HepG2 (cell line): ENCODE data around the gene MYL6. TPM values are rescaled to one million over a fixed set of nuclear protein-coding genes. Genes with fewer than 3 reads are reported as not detected.

Experiments
- AFF4 ChIP-seq: sonication (generic); formaldehyde crosslinking; IDR thresholded peaks from 2 replicates; pipeline ENCODE4 v1.4.0; 2020; ENCODE audit warnings: missing genetic modification reagents
- CBFB ChIP-seq: sonication (generic); formaldehyde crosslinking; IDR thresholded peaks from 2 replicates; pipeline ENCODE4 v1.4.0; 2020; ENCODE audit warnings: missing genetic modification reagents
- DZIP1 ChIP-seq: sonication (generic); formaldehyde crosslinking; IDR thresholded peaks from 2 replicates; pipeline ENCODE4 v1.5.0; 2020; ENCODE audit warnings: mild to moderate bottlenecking, missing genetic modification reagents
- GABPA ChIP-seq, 2 experiments: IDR thresholded peaks; 2 replicates each; pipeline ENCODE4 v1.6.1; 2011 to 2016; ENCODE audit warnings: low read depth in 2 of 2, low read length in 1 of 2, missing biosample characterization in 1 of 2, missing genetic modification characterization in 1 of 2
- IKZF5 ChIP-seq: IDR thresholded peaks from 2 replicates; pipeline ENCODE4 v1.6.1; 2018; ENCODE audit warnings: missing genetic modification reagents, mild to moderate bottlenecking, missing compliant biosample characterization
- KAT8 ChIP-seq: IDR thresholded peaks from 2 replicates; pipeline ENCODE4 v1.6.1; 2016; ENCODE audit warnings: missing genetic modification reagents, missing compliant biosample characterization
- MBNL3 ChIP-seq: fragments of 250-450 bp; sonication (Bioruptor Pico); conservative IDR thresholded peaks from 2 replicates; pipeline ENCODE4 v1.8.0; 2022; ENCODE audit warnings: mild to moderate bottlenecking, inconsistent platforms
- MED8 ChIP-seq: sonication (generic); formaldehyde crosslinking; IDR thresholded peaks from 2 replicates; pipeline ENCODE4 v1.8.1; 2023; ENCODE audit warnings: mild to moderate bottlenecking, missing genetic modification reagents; ENCODE audit not compliant: insufficient replicate concordance
- NR2F6 ChIP-seq, 2 experiments: IDR thresholded peaks; 2 replicates each; pipeline ENCODE4 v1.6.1; 2016; ENCODE audit warnings: antibody characterized with exemption in 1 of 2, mild to moderate bottlenecking in 1 of 2
- POLR2G ChIP-seq: fragments of 200-400 bp; formaldehyde crosslinking; IDR thresholded peaks from 2 replicates; pipeline ENCODE4 v1.6.1; 2018; ENCODE audit warnings: mild to moderate bottlenecking, low read depth, low read length, moderate library complexity
- RXRA ChIP-seq: sonication (generic); formaldehyde crosslinking; IDR thresholded peaks from 2 replicates; pipeline ENCODE4 v1.5.1; 2020; ENCODE audit warnings: missing genetic modification reagents
- SETDB1 ChIP-seq: sonication (generic); formaldehyde crosslinking; IDR thresholded peaks from 2 replicates; pipeline ENCODE4 v1.5.1; 2020; ENCODE audit warnings: missing genetic modification reagents, mild to moderate bottlenecking, borderline replicate concordance
- ZBTB21 ChIP-seq: sonication (generic); formaldehyde crosslinking; IDR thresholded peaks from 2 replicates; pipeline ENCODE4 v1.4.0; 2020; ENCODE audit warnings: missing genetic modification reagents
- ZBTB33 ChIP-seq: sonication (generic); formaldehyde crosslinking; IDR thresholded peaks from 2 replicates; pipeline ENCODE4 v1.4.0; 2020; ENCODE audit warnings: missing genetic modification reagents
- ZFYVE20 ChIP-seq: sonication (generic); formaldehyde crosslinking; IDR thresholded peaks from 2 replicates; pipeline ENCODE4 v1.8.0; 2023; ENCODE audit warnings: low read depth, mild to moderate bottlenecking, moderate library complexity, missing genetic modification reagents, borderline replicate concordance
- ZNF263 ChIP-seq: sonication (generic); formaldehyde crosslinking; IDR thresholded peaks from 2 replicates; pipeline ENCODE4 v1.4.0; 2020; ENCODE audit warnings: missing genetic modification reagents
- ZNF747 ChIP-seq: sonication (generic); formaldehyde crosslinking; IDR thresholded peaks from 2 replicates; pipeline ENCODE4 v1.8.1; 2023; ENCODE audit warnings: missing genetic modification reagents, mild to moderate bottlenecking, borderline replicate concordance
- polyA plus RNA-seq, 8 experiments: library from polyadenylated mRNA; depleted of rRNA in 3 of 8; stranded (reverse) in 7 of 8; unstranded in 1 of 8; fragments of >200 nt; fragmentation: Illumina TruSeq in 4 of 8; extraction: Trizol in 4 of 8; gene quantifications; 2 replicates each; pipeline versions ENCODE4 v1.2.1 to v1.2.3, GENCODE V29; 2011 to 2016; ENCODE audit warnings: low read depth in 4 of 8, missing spikeins in 1 of 8, mixed read lengths in 1 of 8; ENCODE audit not compliant: insufficient read depth in 1 of 8
- total RNA-seq, 5 experiments: library from RNA; depleted of rRNA; stranded (reverse); fragments of >200 nt; fragmentation: Illumina TruSeq; extraction: Trizol; gene quantifications; 2 replicates each; pipeline ENCODE4 v1.2.3, GENCODE V29; 2016; ENCODE audit warnings: low read depth in 1 of 5

Gene MYL6
- total and polyA plus RNA-seq, 2 of the 13 experiments (the other 11 are each of a cell fraction or from before 2014, with no cell fraction given): 1,127 to 1,192 TPM

GRCh38 chr12:56116267-56117081 is 41.7 kb upstream of the MYL6 start, which contains the start of gene RPL41 (continued):
- TF ChIP-seq ZBTB33 (CRISPR knock-in tag): no peak
- peak; percentile 76 for TF ChIP-seq ZBTB21 (CRISPR knock-in tag)
- TF ChIP-seq ZNF747 (CRISPR knock-in tag): 0 out of 2 replicates have a peak, but pooled peaks have one; percentile 59
- TF ChIP-seq AFF4 (CRISPR knock-in tag): peak; percentile 88
- TF ChIP-seq GABPA (IDR thresholded peaks at IDR 0.05; ENCODE audit: low read depth, low read length): peak; percentile 68
- peak; percentile 96 for TF ChIP-seq GABPA (CRISPR knock-in tag; IDR thresholded peaks at IDR 0.05; ENCODE audit: low read depth)
- 0 out of 2 replicates have a peak, but pooled peaks have one; percentile 44 for TF ChIP-seq RXRA (CRISPR knock-in tag)
- no peak for TF ChIP-seq DZIP1
- 0 out of 2 replicates have a peak, but pooled peaks have one; percentile 18 for TF ChIP-seq ZNF263 (CRISPR knock-in tag)
- peak; percentile 29; the same call in 1 of the 2 replicates for TF ChIP-seq NR2F6 (IDR thresholded peaks at IDR 0.05)
- TF ChIP-seq NR2F6 (CRISPR knock-in tag; IDR thresholded peaks at IDR 0.05): peak; percentile 33; the same call in 1 of the 2 replicates
- TF ChIP-seq ZFYVE20 (CRISPR knock-in tag): no peak
- peak; percentile 52; the same call in 1 of the 2 replicates for TF ChIP-seq CBFB
- peak; percentile 80 for TF ChIP-seq MED8 (CRISPR knock-in tag)
- TF ChIP-seq IKZF5 (CRISPR knock-in tag): peak; percentile 72; the same call in 1 of the 2 replicates
- TF ChIP-seq POLR2G: peak; percentile 100
- peak; percentile 86 for TF ChIP-seq KAT8 (CRISPR knock-in tag)
- no peak for TF ChIP-seq MBNL3 (CRISPR knock-in tag)
- no peak for TF ChIP-seq SETDB1 (CRISPR knock-in tag)
